ENCODE data around the gene KRTAP10-9.
A peak's percentile ranks its signal among the peaks of the same experiment; 100 is the strongest.

Gene KRTAP10-9

DNA sequence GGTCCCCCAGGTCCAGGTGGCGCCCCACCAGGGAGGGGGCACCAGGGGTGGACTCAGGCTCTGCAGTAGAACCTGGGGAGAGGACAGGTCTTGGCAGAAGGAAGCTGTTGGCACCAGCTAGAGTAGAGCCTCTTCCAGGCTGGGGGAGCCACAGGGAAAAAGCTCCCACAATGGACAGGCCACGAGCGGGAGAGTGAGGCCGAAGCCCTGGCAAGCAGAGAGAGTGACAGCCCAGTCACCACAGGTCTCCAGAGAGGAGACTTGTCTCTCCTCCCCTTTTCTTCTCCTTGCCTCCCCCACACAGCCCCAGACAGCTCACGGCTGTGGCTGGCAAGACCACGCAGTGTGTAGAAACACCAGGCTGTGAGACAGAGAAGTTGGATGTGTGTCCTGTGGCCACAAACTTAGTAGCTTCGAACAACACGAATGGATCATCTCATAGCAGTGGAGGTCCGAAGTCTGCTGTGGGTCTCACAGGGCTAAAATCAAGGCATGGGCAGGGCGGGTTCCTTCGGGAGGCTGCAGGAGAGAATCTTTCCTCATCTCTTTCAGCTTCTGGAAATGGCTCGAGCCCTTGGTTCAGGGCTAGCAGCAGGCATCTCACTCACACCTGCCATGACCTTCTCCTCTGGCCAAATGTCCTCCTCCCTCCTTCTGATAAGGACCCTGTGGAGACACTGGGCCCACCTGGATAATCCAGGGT lies 24.2 kb downstream of the KRTAP10-9 start:
- DNase-seq = no peak
- Histone ChIP-seq H3K9me3 (ENCODE audit: control extremely low read depth in 1 of 5, control insufficient read depth in 4 of 5, insufficient read depth in 2 of 5, low read depth in 1 of 5, low read length in 4 of 5) (peaks cover 0 to 22% (median 4%) of the 10 kb centered on the region in 5 experiments), H3K4me3 (ENCODE audit: control insufficient read depth in 1 of 7, extremely low read depth in 1 of 7, insufficient read depth in 4 of 7, low read depth in 2 of 7, low read length in 6 of 7) (no peak overlapping the region), H3K4me1 (ENCODE audit: control extremely low read depth in 1 of 4, control insufficient read depth in 4 of 4, insufficient read depth in 4 of 4, low read length in 3 of 4) (peaks cover 0 to 2% (median 0%) of the 10 kb centered on the region in 4 experiments), H3K36me3 (ENCODE audit: control insufficient read depth in 4 of 4, insufficient read depth in 4 of 4, low read length in 3 of 4) (no peaks in the 10 kb centered on the region), H3K27ac (ENCODE audit: insufficient read depth in 1 of 2, low read depth in 1 of 2, low read length in 2 of 2, poor library complexity in 1 of 2, severe bottlenecking in 2 of 2) (no peak overlapping the region), H3K27me3 (replicated peaks in 2 of 5; ENCODE audit: control insufficient read depth in 4 of 5, insufficient read depth in 5 of 5, low read length in 4 of 5) (peaks cover 0 to 25% (median 0%) of the 10 kb centered on the region in 5 experiments)
- CTCF ChIA-PET = no interaction called here
- WGBS (ENCODE audit: insufficient coverage) = 89% methylated on average over 10 of the region's 12 CpGs
- POLR2A ChIA-PET = no interaction called here

DNA sequence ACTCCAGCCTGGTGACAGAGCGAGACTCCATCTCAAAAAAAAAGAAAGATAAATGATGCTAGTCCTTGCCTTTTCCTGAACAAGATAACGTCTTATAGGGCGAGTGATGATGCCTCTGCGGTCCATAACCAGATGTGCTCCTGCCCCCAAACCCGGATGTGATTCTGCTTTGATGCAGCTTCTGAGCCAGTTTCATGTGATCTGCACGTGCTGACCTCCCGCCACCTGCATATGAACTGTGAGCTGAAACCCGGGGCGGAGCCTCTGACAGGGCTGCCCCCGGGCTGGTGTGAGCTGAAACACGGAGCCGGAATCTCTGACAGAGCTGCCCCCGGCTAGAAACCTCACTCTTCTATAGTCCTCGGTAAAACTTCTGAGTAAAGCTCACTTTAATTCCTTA lies 26.2 kb downstream of the KRTAP10-9 start:
- Histone ChIP-seq H3K9me3 (ENCODE audit: control extremely low read depth in 1 of 5, control insufficient read depth in 4 of 5, insufficient read depth in 2 of 5, low read depth in 1 of 5, low read length in 4 of 5) (peaks cover 3 to 37% (median 9%) of the 10 kb centered on the region in 5 experiments), H3K4me1 (ENCODE audit: control extremely low read depth in 1 of 4, control insufficient read depth in 4 of 4, insufficient read depth in 4 of 4, low read length in 3 of 4) (peaks cover 0 to 2% (median 0%) of the 10 kb centered on the region in 4 experiments), H3K36me3 (ENCODE audit: control insufficient read depth in 4 of 4, insufficient read depth in 4 of 4, low read length in 3 of 4) (no peaks in the 10 kb centered on the region), H3K27ac (ENCODE audit: insufficient read depth in 1 of 2, low read depth in 1 of 2, low read length in 2 of 2, poor library complexity in 1 of 2, severe bottlenecking in 2 of 2) (no peak overlapping the region), H3K27me3 (replicated peaks in 2 of 5; ENCODE audit: control insufficient read depth in 4 of 5, insufficient read depth in 5 of 5, low read length in 4 of 5) (peaks cover 0 to 13% (median 0%) of the 10 kb centered on the region in 5 experiments), H3K4me3 (ENCODE audit: control insufficient read depth in 1 of 7, extremely low read depth in 1 of 7, insufficient read depth in 4 of 7, low read depth in 2 of 7, low read length in 6 of 7) (no peak overlapping the region)
- ChIA-PET CTCF (no interaction called here), POLR2A (no interaction called here)
- no peak for DNase-seq
- 85% methylated on average over 11 of the region's 14 CpGs for WGBS (ENCODE audit: insufficient coverage)

DNA sequence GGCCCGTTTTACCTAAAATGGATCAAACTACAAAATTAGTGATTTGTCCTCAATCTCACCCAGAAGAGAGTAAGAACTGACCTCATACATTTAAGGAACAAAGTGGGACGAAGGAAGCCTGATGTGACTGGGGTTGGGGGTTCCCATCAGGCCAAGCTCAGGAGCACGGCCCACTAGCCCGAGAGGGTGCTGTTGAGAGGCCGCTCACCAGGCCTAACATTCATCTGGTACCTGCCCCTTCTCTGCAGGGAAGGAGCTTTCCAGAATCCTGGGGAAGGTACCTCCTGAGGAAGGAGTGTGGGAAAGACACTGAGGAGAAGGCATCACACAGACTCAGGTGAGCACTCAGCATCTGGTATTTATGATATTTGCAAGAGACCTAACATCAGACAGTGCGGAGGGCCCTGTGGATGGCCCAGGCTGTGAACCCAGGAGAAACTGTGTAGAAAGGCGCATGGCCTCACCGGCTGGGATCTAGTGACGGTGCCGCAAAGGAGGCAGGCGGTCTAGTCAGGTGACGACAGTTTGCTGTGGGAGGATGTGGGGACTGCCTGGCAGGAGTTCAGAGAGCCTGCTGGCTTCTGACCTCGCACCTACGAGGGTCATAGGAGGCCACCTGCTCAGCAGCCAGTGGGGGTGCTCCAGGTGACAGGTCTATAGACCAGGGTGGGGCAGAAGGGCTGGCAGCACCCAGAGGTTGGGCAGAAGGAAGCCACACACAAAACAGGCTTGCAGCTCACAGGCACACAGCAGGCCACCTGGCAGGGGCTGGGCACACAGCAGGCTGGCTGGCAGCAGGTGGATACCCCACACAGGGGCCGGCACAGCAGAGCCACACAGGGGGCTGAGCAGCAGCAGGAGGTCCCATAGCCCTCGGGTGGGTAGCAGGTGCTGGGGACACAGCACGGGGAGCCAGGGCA lies 27.0 kb downstream of the KRTAP10-9 start:
- POLR2A ChIA-PET = no interaction called here
- Histone ChIP-seq H3K27ac (ENCODE audit: insufficient read depth in 1 of 2, low read depth in 1 of 2, low read length in 2 of 2, poor library complexity in 1 of 2, severe bottlenecking in 2 of 2) (no peak overlapping the region), H3K9me3 (ENCODE audit: control extremely low read depth in 1 of 5, control insufficient read depth in 4 of 5, insufficient read depth in 2 of 5, low read depth in 1 of 5, low read length in 4 of 5) (peaks cover 3 to 39% (median 11%) of the 10 kb centered on the region in 5 experiments), H3K4me1 (ENCODE audit: control extremely low read depth in 1 of 4, control insufficient read depth in 4 of 4, insufficient read depth in 4 of 4, low read length in 3 of 4) (peaks cover 0 to 2% (median 0%) of the 10 kb centered on the region in 4 experiments), H3K27me3 (replicated peaks in 2 of 5; ENCODE audit: control insufficient read depth in 4 of 5, insufficient read depth in 5 of 5, low read length in 4 of 5) (peaks cover 0 to 6% (median 0%) of the 10 kb centered on the region in 5 experiments), H3K4me3 (ENCODE audit: control insufficient read depth in 1 of 7, extremely low read depth in 1 of 7, insufficient read depth in 4 of 7, low read depth in 2 of 7, low read length in 6 of 7) (no peak overlapping the region), H3K36me3 (ENCODE audit: control insufficient read depth in 4 of 4, insufficient read depth in 4 of 4, low read length in 3 of 4) (no peaks in the 10 kb centered on the region)
- 94% methylated on average over 15 of the region's 17 CpGs for WGBS (ENCODE audit: insufficient coverage)
- CTCF ChIA-PET = no interaction called here
- no peak for DNase-seq

DNA sequence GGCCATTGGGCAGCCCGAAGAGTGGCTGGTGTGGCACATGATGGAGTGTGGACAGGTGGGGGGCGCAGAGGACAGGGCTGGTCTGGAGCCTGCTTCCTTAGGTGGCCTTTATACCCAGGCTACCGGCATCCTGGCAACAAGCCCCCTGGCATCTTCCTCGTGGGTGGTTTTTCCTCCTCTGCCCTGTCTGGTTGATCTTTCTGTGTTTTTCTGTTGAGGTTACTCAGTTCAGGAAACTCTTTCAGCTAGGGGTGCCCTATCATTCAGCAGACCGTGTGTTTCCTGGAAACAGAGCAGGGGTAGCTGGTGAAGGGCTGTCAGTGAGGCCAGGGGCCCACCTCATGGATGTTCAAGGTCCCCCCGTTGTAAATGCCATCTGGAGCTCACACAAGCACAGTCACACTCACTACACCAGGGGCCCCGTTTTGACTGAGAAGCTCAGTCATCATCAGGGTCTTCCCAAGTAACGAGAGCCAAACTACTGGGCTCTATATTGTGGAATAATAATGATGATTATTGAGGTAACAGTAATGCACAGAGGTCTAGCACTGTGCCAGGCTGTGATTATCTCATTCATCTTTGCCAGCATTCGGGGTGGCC lies 27.8 kb downstream of the KRTAP10-9 start, which contains the start of gene KRTAP12-4:
KRTAP12-4 (minus strand) TSS at position 84 of the 600 bp plus-strand sequence; CDS start at position 39, 45 bp downstream.
- peaks cover 0 to 10% (median 0%) of the 10 kb centered on the region in 5 experiments for H3K27me3 ChIP-seq (replicated peaks in 2 of 5; ENCODE audit: control insufficient read depth in 4 of 5, insufficient read depth in 5 of 5, low read length in 4 of 5)
- H3K9me3 ChIP-seq (ENCODE audit: control extremely low read depth in 1 of 5, control insufficient read depth in 4 of 5, insufficient read depth in 2 of 5, low read depth in 1 of 5, low read length in 4 of 5) = peaks cover 3 to 40% (median 11%) of the 10 kb centered on the region in 5 experiments
- CTCF ChIA-PET = no interaction called here
- DNase-seq = peak in 1 of 3 donors; percentile 77
- no peaks in the 10 kb centered on the region for H3K36me3 ChIP-seq (ENCODE audit: control insufficient read depth in 4 of 4, insufficient read depth in 4 of 4, low read length in 3 of 4)
- 50% methylated on average over 6 of the region's 9 CpGs for WGBS (ENCODE audit: insufficient coverage)
- no peak within 1 kb of the TSS for H3K4me3 ChIP-seq (ENCODE audit: control insufficient read depth in 1 of 7, extremely low read depth in 1 of 7, insufficient read depth in 4 of 7, low read depth in 2 of 7, low read length in 6 of 7)
- no peaks in the 10 kb centered on the region for H3K4me1 ChIP-seq (ENCODE audit: control extremely low read depth in 1 of 4, control insufficient read depth in 4 of 4, insufficient read depth in 4 of 4, low read length in 3 of 4)
- POLR2A ChIA-PET = interaction anchor here (0.6 kb wide), 1 partner anchor 32 kb away, joined by 3 read pairs; no protein-coding TSS in a partner anchor
- H3K27ac ChIP-seq (ENCODE audit: insufficient read depth in 1 of 2, low read depth in 1 of 2, low read length in 2 of 2, poor library complexity in 1 of 2, severe bottlenecking in 2 of 2) = no peak within 1 kb of the TSS

DNA sequence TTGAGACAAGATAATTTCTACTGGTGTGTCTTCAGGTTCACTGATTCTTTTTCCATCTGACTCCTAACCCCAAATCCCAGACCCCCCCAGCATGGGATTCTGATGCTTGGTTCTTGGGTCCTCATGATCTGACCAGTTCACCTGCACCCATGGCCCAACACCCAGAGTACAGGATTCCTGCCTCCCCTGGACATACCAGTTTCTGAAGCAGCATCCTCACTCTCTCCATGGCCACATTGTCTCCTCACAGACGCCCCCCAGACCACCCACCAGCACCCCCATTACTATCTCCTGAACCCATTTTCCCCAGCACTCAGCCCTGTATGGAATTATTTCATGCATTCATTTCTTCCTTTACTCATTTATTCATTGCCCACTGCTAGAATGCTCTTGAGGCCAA lies 30.0 kb downstream of the KRTAP10-9 start:
- ChIA-PET CTCF (no interaction called here), POLR2A (no interaction called here)
- Histone ChIP-seq H3K27ac (ENCODE audit: insufficient read depth in 1 of 2, low read depth in 1 of 2, low read length in 2 of 2, poor library complexity in 1 of 2, severe bottlenecking in 2 of 2) (no peak overlapping the region), H3K9me3 (ENCODE audit: control extremely low read depth in 1 of 5, control insufficient read depth in 4 of 5, insufficient read depth in 2 of 5, low read depth in 1 of 5, low read length in 4 of 5) (peaks cover 3 to 37% (median 11%) of the 10 kb centered on the region in 5 experiments), H3K36me3 (ENCODE audit: control insufficient read depth in 4 of 4, insufficient read depth in 4 of 4, low read length in 3 of 4) (no peaks in the 10 kb centered on the region), H3K4me1 (ENCODE audit: control extremely low read depth in 1 of 4, control insufficient read depth in 4 of 4, insufficient read depth in 4 of 4, low read length in 3 of 4) (no peaks in the 10 kb centered on the region), H3K4me3 (ENCODE audit: control insufficient read depth in 1 of 7, extremely low read depth in 1 of 7, insufficient read depth in 4 of 7, low read depth in 2 of 7, low read length in 6 of 7) (no peak overlapping the region), H3K27me3 (replicated peaks in 2 of 5; ENCODE audit: control insufficient read depth in 4 of 5, insufficient read depth in 5 of 5, low read length in 4 of 5) (peaks cover 0 to 10% (median 0%) of the 10 kb centered on the region in 5 experiments)
- DNase-seq = no peak
- 80% methylated on average over 1 of the region's 1 CpG for WGBS (ENCODE audit: insufficient coverage)

DNA sequence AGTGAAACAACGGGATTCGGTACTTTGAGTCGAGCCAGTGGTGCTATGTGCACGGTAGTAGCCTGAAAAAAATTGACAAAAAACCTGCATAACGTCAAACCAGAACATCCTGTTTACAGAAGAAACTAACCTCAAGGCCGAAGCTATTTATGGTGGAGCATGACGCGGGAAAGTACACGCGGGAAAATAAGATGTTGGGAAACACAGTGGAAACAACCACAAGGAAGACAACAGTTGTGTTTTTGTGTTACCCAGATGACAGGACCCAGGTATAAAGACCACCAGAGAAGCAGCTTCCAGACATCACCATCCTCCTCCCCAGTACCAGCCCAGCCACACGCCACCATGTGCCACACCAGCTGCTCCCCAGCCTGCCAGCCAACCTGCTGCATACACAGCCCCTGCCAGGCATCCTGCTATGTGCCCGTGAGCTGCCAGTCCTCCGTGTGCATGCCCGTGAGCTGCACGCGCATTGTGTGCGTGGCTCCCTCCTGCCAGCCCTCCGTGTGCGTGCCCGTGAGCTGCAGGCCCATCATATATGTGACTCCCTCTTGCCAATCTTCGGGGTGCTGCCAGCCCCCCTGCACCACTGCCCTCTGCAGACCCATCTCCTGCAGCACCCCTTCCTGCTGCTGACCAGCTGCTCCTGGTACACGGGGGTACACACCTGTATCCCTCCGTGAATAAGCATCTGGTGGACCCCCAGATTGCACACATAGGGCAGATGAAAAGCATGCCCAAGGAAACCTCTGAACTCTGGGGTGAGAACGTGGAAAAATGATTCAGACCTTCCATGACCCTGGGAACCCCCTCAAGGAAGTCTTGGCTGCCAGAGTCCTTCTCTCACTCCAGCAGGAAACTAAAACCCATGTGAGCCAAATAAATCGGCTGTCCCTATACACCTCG lies 31.0 kb downstream of the KRTAP10-9 start, which contains the start of gene KRTAP12-3:
KRTAP12-3 (plus strand) TSS at position 298 of the 906 bp plus-strand sequence; CDS start at position 346, 48 bp downstream.
- no peaks in the 10 kb centered on the region for H3K4me1 ChIP-seq (ENCODE audit: control extremely low read depth in 1 of 4, control insufficient read depth in 4 of 4, insufficient read depth in 4 of 4, low read length in 3 of 4)
- no peaks in the 10 kb centered on the region for H3K36me3 ChIP-seq (ENCODE audit: control insufficient read depth in 4 of 4, insufficient read depth in 4 of 4, low read length in 3 of 4)
- H3K27ac ChIP-seq (ENCODE audit: insufficient read depth in 1 of 2, low read depth in 1 of 2, low read length in 2 of 2, poor library complexity in 1 of 2, severe bottlenecking in 2 of 2) = no peak within 1 kb of the TSS
- H3K4me3 ChIP-seq (ENCODE audit: control insufficient read depth in 1 of 7, extremely low read depth in 1 of 7, insufficient read depth in 4 of 7, low read depth in 2 of 7, low read length in 6 of 7) = no peak within 1 kb of the TSS
- peaks cover 0 to 10% (median 2%) of the 10 kb centered on the region in 5 experiments for H3K27me3 ChIP-seq (replicated peaks in 2 of 5; ENCODE audit: control insufficient read depth in 4 of 5, insufficient read depth in 5 of 5, low read length in 4 of 5)
- peaks cover 3 to 37% (median 11%) of the 10 kb centered on the region in 5 experiments for H3K9me3 ChIP-seq (ENCODE audit: control extremely low read depth in 1 of 5, control insufficient read depth in 4 of 5, insufficient read depth in 2 of 5, low read depth in 1 of 5, low read length in 4 of 5)
- WGBS (ENCODE audit: insufficient coverage) = 87% methylated on average over 18 of the region's 26 CpGs
- DNase-seq = peak in 1 of 3 donors; percentile 3
- CTCF ChIA-PET = no interaction called here
- POLR2A ChIA-PET = no interaction called here
